Measurements from ENCODE around the gene ATP23. TPM values are rescaled to one million over a fixed set of nuclear protein-coding genes. Genes with fewer than 3 reads are reported as not detected.

The ATP23 gene
- total RNA-seq, 2 donors from 2014 or later, result 3.6 to 5.4 TPM

DNA sequence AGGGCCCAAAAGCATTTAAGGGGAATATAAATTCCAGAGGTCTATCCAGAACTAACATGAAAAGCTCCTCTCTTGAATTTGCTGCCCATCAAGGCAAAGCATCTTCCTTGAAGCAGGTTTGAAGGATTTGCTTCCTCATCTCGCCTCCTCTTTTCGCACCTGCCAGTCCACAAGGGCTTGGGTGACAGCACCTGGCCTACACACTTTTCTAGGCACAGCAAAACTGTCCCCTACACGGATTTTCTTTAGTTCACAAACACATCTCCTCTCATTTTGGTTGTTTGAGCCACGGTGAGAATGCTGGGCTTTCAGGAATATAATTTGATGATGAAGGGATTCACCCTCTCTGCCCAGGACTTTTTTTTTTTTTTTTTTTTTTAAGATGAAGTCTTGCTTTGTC lies 36.9 kb upstream of the ATP23 start:
- no peak overlapping the region for H3K4me3 ChIP-seq
- intact Hi-C loops (cut with DNase I), result no loop called here
- ATAC-seq (no peak), DNase-seq (no peak)
- WGBS, 2 donors, result 79 to 86% methylated on average over 4 of the region's 4 CpGs
- H3K36me3 ChIP-seq (replicated peaks in 1 of 2; ENCODE audit: insufficient read depth in 1 of 2, low read depth in 2 of 2), result no peaks in the 10 kb centered on the region
- peaks cover 5% of the 10 kb centered on the region for H3K4me1 ChIP-seq
- no peaks in the 10 kb centered on the region for H3K9me3 ChIP-seq
- TF ChIP-seq POLR2A (IDR thresholded peaks at IDR 0.05) (no peak), CTCF (IDR thresholded peaks at IDR 0.05) (no peak)
- H3K27ac ChIP-seq, result no peak overlapping the region
- H3K27me3 ChIP-seq, result no peaks in the 10 kb centered on the region

DNA sequence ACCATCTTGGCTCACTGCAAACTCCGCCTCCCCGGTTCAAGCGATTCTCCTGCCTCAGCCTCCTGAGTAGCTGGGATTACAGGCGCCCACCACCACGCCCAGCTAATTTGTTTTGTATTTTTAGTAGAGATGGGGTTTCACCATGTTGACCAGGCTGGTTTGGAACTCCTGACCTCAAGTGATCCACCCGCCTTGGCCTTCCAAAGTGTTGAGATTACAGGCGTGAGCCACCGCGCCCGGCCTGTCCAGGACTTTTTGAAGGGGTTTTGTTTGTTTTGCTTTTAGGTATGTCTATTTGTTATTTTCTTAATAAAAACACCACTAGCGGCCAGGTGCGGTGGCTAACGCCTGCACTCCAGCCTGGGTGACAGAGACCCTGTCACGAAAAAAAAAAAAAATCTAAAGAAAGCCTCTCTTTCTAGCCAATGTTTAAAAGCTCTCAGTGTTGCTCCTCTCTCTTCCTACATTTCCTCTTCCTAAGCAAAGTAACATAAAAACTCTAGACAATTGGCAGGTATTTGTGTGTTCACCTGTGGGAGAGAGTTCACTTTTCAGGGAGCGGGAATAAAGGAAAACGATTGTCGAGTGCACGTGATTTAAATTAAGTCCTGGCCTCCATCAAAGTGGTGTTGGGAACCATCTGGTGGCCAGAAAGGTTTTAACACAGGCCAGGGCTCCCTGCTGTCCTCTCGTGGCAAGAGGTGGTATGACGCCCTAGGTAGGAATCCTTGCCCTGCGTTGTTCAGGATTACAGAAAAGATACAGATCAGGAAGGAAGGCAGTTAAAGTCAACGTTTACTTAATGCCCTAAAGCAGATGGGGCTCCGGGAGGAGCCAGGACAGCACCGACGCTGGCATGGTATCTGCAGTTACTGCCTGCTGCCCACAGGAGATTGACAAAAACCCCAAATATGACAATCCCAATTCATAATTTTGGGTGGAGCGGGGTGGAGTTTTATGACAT lies 36.2 kb upstream of the ATP23 start:
- peak; percentile 100 for ATAC-seq
- Histone ChIP-seq H3K36me3 (replicated peaks in 1 of 2; ENCODE audit: insufficient read depth in 1 of 2, low read depth in 2 of 2) (no peaks in the 10 kb centered on the region), H3K9me3 (no peaks in the 10 kb centered on the region), H3K27ac (peak overlapping the region in 2 of 4 donors; percentile 40 to 61), H3K4me3 (no peak overlapping the region), H3K4me1 (peaks cover 5% of the 10 kb centered on the region), H3K27me3 (no peaks in the 10 kb centered on the region)
- intact Hi-C loops (cut with DNase I), result loop anchor here (5.0 kb wide), 1 partner anchor 73 kb away; no protein-coding TSS in a partner anchor
- 37 to 38% methylated on average over 26 of the region's 26 CpGs for WGBS, 2 donors
- DNase-seq, result peak; percentile 88 to 91 (median 90)
- TF ChIP-seq CTCF (IDR thresholded peaks at IDR 0.05), result peak; percentile 99 to 100 (median 100)
- no peak for TF ChIP-seq POLR2A (IDR thresholded peaks at IDR 0.05)

DNA sequence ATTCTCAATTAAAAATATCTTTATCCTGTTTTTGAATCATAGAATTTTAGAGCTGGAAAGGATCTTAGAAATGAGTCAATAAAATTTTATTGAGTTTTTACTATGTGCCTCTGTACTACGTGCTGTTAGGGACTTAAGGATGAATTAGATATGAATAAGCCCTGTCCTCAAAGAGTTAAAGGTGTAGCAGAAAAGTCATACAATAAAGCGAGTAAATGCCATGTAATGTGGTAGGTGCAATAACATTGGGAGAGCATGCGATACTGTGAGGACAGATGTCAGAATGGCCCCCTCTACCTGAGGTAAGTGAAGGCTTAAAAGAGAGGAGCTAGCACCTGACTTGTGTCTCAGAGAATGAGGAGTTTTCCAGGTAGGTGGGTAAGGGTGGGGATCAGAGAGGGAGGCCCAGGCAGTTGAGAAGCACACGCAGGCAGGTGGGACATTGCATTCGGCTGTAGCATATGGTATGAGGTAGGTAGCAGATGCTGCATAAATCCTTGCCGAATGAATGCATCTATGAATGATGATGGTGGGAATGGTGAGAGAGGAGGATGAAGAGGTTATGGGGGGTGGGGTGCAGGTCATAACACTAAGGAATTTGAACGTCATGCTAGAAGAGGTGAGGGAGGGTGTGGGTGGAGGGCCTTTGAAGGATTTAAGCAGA lies 35.4 kb upstream of the ATP23 start:
- ATAC-seq, result no peak
- Histone ChIP-seq H3K36me3 (replicated peaks in 1 of 2; ENCODE audit: insufficient read depth in 1 of 2, low read depth in 2 of 2) (no peaks in the 10 kb centered on the region), H3K27ac (no peak overlapping the region), H3K4me1 (peaks cover 5% of the 10 kb centered on the region), H3K4me3 (no peak overlapping the region), H3K27me3 (no peaks in the 10 kb centered on the region), H3K9me3 (no peaks in the 10 kb centered on the region)
- DNase-seq, result no peak
- WGBS, 2 donors, result 64 to 67% methylated on average over 7 of the region's 7 CpGs
- TF ChIP-seq POLR2A (IDR thresholded peaks at IDR 0.05) (no peak), CTCF (IDR thresholded peaks at IDR 0.05) (no peak)
- intact Hi-C loops (cut with DNase I), result loop anchor here (5.0 kb wide), 1 partner anchor 74 kb away; no protein-coding TSS in a partner anchor

DNA sequence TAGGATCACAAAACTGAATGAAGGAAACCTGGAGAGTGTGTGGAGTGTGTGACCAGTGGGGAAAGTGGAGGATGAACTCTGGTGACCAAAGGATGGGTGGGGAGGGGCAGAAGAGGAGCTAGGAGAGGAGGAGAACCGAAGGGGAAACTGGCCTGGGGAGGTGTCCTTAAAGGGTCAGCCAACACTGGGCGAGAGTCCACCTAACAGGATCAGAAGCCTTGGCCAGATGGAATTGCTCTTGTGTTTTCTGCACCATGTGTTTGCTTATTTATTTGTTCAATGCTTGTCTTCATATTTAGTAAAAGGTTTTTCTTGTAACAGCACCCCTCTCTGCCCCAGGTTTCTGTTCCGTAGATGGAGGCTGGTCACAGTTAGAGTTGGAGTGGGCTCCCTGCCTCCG lies 34.5 kb upstream of the ATP23 start:
- 68 to 71% methylated on average over 4 of the region's 4 CpGs for WGBS, 2 donors
- no peaks in the 10 kb centered on the region for H3K27me3 ChIP-seq
- intact Hi-C loops (cut with DNase I), result loop anchor here (5.0 kb wide), 1 partner anchor 75 kb away; no protein-coding TSS in a partner anchor
- no peak overlapping the region for H3K27ac ChIP-seq
- H3K36me3 ChIP-seq (replicated peaks in 1 of 2; ENCODE audit: insufficient read depth in 1 of 2, low read depth in 2 of 2), result no peaks in the 10 kb centered on the region
- no peaks in the 10 kb centered on the region for H3K9me3 ChIP-seq
- no peak for TF ChIP-seq CTCF (IDR thresholded peaks at IDR 0.05)
- no peak for TF ChIP-seq POLR2A (IDR thresholded peaks at IDR 0.05)
- H3K4me3 ChIP-seq, result no peak overlapping the region
- no peak for ATAC-seq
- no peak for DNase-seq
- H3K4me1 ChIP-seq, result peaks cover 5% of the 10 kb centered on the region

Data from body of pancreas (tissue), 4 donors.